Stimulated activated CD4-positive, alpha-beta T cell treated with anti-CD3 and anti-CD28 coated beads, Interleukin-12 subunit alpha, Interleukin-12 subunit beta, amount 100 ng/mL, for 4 hours (primary cell): ENCODE measurements around the gene KRT78.

Experiments used
- DNase-seq: peaks from one replicate; pipeline ENCODE4 v3.0.0-alpha.2; 2020

The KRT78 gene

DNA sequence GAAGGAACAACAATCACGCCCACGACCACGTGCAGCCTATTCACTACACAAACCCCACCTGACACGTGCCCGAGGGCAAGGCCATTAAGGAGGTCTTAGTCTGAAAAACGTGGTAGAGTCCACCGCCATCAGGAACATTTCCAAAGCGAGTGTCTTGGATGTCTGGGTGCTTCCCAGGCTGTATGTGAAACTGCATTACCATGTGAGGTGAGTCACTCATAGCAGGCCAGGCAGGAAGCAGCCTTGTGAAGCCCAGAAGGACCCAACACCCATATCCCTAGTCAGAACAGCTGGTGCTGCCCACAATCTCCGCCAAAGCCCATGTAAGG is 11.4 kb downstream of the KRT78 start:
- DNase-seq, result no peak

DNA sequence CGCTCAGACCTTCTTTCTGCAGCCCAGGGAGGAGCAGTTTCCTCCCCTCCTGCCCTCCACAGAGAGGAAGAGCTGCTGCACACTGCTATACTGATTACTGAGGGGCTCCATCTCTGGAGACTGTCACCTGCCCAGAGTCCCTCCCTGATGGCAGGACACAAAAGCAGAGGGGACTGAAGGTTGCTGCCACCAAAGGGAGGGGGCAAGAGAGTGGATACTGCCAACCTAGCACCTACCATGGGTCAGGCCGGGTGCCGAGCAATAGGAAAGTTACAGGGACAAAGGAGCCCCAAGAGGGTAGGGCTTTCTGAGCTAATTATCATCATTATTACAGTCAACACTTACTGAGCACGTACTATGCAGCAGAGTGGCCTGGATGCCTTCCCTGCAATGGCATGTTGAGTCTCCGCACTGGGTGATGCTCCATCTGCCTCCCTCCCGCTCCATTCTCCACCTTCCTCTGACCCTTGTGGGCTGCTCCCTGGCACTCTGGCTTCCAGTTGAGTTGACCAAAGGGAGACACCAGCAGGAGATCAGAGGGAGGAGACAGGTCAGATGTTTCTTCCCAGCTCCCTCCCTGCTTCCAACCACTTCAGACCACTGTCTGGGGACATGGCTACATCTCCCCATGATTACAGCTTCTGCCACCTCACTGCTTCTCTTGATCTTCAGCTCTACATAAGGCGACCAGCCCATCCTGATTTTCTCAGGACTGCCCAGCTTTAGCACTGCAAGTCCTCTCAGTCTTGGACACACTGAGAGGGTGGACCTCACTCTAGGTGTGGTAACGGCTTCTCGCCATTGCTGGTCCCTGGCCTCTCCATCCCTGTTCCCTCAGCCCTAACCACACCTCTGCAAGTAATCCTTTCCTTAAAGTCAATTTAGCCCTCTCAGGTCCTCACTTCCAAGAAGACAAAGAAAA is 12.0 kb downstream of the KRT78 start:
- no peak for DNase-seq

DNA sequence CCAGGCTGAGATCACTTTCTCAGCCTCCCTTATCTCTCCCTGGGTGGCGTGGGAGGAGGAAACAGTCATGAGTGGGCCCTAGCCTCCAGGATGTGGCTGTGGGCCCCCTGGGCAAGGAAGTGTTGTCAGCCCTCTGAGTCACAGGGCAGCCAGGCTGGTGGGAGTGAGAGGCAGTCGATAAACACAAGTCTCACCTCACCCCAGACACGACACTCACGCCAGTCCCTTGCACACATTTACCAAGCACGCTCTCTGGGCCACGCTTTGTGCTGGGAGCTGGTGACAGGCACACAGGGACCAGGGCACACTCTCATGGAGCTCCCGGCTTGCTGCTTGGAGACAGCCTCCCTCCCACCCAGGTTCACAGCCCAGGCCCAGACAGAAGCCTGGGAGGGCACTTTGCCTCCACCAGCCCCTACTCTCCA is 12.7 kb downstream of the KRT78 start:
- DNase-seq, result peak; percentile 50

DNA sequence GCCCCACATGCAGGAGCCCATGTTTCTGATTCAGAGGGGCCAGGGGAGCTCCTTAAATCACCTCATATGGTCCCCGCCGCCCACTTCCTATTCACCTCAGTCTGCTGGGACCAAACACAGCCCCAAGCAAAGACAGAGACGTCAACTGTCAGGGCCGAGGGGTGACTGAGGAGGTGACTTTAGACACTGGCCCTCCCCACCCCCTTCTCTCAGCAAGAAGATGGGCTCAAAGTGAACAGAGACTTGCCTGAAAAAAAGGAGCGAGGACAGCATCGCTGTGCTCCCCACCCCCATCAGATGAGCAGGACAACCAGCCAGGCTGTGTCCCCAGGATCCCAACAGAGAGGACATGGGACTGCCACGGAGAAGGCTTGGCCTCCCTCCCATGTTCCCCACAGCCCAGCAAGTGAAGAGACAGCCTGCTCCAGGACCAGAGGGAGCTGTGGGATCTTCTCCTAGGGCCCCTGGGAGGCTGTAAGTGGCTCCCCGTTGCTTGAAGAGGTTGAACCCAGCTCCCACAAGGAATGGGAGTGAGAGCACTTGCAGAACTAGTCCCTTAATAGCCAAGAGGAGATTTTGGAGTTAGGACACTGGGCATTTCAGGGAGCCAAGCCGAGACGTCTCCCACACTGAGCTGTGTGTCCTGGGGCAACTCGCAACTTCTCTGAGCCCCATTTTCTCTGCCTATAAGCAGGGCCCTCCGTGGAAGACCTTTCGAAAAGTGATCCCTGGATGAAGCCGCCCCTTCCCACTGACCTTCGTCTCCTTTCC is 13.3 kb downstream of the KRT78 start:
- DNase-seq, result no peak

DNA sequence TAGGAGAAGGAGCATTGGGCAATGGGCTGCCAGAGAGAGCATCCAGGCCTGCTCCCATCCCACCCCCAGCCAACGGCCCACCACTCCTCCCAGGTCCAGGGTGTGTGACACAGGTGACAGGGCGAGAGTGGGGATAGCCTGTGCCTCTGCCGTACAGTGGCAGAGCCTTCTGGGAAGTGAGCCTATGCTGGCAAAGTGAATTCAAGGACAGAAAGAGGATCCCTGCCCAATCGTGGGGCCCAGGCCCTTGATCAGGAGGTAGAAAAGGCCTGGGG is 14.1 kb downstream of the KRT78 start:
- DNase-seq, result no peak

DNA sequence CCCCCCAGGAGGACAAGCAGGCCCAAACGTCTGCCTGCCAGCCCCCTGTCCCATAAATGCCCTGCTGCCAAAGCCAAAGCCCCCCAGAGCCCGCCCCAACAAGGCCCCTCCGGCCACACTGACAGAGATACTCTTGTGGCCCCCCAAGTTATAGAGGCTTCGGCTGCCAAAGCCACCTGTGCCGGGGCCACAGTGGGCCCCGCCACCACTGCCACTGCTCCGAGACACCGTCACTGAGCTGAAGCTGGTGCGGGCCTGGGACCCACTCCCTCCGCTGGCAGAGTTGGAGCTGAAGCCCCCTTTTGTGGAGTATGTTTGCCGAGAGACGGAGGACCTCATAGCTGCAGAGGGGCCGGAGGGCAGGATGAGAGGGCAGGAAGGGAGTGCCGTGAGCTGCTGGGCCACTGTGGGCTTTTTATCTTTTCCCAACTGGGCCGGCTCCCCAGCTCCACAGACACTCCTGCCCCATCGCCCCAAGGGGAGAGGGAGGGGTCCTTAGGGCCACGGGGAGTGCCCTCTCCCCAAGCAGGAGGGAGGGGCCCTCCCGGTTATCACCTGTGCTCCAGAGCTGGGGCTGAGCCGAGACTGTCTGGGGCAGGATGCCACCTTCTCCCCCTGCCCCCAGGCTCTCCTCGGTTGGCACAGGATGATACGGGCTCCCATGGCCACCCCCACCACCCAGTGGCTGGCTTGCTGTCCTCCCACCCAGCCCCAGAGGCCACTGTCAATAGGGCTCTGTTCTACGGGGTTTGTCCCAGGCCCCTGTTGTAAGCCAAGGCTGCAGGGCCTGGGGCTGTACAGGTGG is 14.7 kb downstream of the KRT78 start, which contains the start of gene KRT79:
Gene KRT79 (minus strand): TSS at position 390 of the 805 bp plus-strand sequence. CDS start 51 bp downstream, at position 339.
- DNase-seq, result no peak

DNA sequence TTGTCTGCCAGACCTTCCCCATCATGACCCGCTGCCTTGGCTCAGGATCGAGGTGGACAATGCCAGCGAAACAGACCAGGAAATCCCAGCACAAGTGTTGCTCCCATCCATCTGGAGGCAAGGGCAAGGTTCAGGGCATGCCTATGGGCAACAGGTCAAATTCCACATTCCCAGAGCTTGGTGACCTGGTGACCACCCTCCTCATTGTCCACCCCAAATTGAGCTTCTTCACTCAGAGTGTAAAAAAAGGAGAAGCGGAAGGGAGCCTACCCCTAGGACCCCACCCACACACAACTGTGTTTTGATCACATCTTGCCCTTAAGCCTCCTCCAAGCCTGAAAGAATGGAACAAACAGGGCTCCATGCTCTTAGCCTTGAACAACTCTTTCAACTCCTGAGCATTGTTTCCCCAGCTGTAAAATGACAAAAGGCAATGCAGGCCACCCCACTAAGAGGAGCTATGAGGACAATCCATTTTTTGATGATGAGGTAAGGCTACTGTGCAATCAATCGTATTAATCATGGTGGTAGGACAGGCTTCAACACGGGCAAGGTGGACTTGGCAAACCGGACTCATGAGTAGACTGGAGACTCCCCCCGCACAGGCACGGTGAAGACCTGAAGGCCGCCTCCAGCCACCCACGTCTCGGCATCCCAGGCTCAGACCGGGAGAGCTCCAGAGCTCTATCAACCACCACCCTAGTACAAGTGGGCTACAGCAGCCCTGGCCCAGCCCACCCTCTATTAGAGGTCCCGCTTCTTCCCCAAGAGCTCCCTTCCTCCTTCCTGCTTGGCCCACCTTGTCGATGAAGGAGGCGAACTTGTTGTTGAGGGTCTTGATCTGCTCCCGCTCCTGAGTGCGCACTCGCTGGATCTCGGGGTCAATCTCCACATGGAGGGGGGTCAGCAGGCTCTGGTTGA is 15.5 kb downstream of the KRT78 start:
- no peak for DNase-seq

DNA sequence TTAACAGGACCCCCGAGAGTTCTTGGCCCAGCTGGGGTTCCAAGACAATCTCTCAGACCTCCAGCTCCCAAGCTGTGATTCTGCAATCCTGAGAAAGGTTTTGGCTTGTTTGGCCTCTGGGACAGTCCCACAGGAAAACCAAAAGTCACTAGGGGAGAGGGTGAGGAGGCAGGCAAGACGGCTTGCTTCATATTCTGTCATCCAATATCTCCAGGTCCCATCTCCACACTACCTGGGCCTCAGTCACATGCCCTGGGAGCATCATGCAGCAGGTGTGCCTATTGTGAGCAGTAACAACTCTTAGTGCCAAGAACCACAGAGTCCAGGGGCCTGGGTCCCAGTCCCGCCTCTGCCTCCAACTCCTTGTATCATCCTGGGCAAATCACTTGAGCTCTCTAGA is 16.3 kb downstream of the KRT78 start:
- no peak for DNase-seq

GRCh38 chr12:52831251-52831650 is 17.5 kb downstream of the KRT78 start:
- no peak for DNase-seq

DNA sequence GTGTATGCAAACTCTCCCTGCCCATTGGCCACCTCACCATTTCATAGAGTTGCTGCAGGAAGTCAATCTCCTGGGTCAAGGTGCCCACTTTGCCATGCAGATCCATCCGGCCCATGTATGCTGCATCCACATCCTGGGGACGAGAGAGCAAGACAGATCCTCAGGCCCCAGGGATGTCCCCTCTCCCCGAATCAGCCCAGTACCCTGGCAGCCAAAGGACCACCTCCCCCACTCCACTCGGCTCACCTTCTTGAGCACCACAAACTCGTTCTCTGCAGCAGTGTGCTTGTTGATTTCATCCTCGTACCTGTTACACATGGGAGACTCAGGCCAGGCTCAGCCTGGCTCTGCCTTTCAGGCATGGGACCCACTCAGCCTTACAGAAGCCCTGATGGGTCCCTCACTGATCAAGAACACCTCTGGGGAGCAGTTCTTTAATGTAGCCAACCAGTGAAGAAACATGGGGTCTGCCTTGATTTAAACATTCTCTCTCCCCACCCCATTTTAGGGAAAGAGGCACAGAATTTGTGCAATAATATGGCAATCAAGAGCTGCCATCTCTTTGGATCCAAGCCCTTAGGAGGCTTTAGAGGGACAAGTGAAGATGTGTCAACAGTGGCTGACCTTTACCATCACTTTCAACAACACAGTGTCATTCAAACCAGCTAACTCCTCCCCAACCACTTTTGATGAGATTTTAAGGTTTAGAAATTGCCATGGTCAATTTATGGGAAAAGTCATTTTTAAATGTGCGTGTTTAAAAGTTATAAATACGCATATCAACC is 18.6 kb downstream of the KRT78 start:
- no peak for DNase-seq

DNA sequence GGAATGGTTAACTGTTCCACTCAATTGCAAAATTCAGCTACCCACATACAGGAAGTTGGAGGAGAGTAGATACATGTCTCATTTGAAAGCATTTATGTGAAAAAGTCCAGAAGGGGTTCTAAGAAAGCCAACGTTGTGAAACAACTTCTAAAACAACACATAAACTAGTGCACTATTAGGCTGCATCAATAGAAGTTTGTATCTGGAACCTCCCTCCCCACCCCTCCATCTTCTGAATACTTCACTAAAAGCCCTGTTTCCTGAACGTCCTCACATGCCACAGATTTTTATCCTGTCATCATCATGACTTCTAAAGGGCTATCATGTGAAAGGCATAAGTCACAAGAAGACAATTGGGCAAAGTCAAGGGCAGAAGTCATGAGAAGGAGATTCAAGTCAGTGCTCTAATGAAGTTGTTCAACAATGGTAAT is 20.2 kb downstream of the KRT78 start:
- no peak for DNase-seq

- DNase-seq, result no peak
Observed at GRCh38 chr12:52828156-52828555, 20.6 kb downstream of the KRT78 start.

- DNase-seq, result no peak
Observed at GRCh38 chr12:52827499-52828090, 21.2 kb downstream of the KRT78 start.

GRCh38 chr12:52826611-52827498 is 21.9 kb downstream of the KRT78 start:
- DNase-seq, result no peak

DNA sequence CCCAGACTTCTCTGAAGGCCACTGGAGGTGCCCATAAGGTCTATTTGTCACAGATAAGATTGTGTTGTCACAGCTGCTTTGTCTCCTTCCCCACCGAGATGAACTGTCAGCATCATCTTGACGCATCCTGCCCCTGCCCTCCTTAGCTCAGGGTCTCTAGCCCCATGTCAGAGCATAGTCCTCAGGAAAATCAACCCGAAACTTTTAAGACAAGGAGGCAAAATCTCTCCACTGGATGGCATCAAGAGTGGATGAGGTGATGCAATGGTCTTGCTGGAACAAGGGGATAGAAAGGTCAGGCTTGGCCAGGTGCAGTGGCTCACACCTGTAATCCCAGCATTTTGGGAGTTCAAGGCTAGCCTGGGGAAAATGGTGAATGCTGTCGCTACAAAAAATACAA is 22.8 kb downstream of the KRT78 start:
- DNase-seq, result no peak

DNA sequence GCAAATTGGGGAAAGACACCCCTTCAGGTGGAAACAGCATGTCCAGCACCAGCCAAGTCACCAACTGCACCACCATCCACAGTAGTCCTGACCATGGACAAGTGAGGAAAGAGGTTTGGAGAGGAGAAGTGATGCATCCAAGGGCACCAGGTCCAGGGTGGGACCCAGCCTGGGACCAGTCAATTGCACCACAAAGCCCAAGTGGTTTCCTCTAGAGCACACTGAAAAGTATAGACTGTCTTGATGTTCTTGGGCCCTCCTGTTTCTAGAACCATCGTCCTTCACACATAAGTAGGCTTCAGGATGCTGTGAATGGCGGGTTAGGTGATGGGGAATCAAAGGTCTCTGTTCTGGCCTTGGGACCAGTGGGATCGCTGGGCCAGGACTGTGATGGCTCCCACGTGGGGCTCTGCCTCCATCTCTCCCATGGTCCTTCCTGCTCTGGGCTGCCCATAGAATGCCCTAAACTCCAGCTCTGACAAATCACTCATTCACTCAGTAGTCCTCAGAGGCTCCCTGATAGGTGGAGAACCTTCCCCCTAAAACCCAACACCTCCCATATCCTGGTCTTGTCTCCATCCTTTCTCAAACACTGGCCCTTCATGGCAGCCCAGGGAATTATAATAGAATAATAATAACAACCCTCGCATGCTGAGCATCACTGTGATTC is 23.9 kb downstream of the KRT78 start:
- no peak for DNase-seq

- no peak for DNase-seq
Observed at GRCh38 chr12:52823761-52824450, 24.9 kb downstream of the KRT78 start.

GRCh38 chr12:52822771-52823510 is 25.9 kb downstream of the KRT78 start:
- no peak for DNase-seq
